GM19025 (cell line): ENCODE measurements around the gene GPR146.

Source experiments
- ATAC-seq: cut with Tn5 transposase; IDR thresholded peaks from one replicate; pipeline ENCODE4 v1.9.1; 2021; ENCODE audit warnings: mild to moderate bottlenecking, low read depth, moderate library complexity; ENCODE audit not compliant: unreplicated experiment

Gene GPR146

DNA sequence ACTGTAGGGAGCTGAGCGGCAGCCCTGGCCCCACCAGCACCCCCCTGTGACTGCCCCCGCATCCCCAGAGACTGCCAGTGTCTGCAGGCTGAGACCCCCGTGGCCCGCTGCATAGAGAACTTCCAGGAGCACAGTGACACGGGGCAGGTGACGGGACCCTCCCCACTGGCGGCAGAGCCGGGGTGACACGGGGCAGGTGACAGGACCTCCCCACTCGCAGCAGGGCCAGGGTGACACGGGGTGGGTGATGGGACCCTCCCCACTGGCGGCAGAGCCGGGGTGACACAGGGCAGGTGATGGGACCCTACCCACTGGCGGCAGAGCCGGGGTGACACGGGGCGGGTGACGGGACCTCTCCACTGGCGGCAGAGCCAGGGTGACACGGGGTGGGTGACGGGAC lies 45.9 kb downstream of the GPR146 start:
- no peak for ATAC-seq

DNA sequence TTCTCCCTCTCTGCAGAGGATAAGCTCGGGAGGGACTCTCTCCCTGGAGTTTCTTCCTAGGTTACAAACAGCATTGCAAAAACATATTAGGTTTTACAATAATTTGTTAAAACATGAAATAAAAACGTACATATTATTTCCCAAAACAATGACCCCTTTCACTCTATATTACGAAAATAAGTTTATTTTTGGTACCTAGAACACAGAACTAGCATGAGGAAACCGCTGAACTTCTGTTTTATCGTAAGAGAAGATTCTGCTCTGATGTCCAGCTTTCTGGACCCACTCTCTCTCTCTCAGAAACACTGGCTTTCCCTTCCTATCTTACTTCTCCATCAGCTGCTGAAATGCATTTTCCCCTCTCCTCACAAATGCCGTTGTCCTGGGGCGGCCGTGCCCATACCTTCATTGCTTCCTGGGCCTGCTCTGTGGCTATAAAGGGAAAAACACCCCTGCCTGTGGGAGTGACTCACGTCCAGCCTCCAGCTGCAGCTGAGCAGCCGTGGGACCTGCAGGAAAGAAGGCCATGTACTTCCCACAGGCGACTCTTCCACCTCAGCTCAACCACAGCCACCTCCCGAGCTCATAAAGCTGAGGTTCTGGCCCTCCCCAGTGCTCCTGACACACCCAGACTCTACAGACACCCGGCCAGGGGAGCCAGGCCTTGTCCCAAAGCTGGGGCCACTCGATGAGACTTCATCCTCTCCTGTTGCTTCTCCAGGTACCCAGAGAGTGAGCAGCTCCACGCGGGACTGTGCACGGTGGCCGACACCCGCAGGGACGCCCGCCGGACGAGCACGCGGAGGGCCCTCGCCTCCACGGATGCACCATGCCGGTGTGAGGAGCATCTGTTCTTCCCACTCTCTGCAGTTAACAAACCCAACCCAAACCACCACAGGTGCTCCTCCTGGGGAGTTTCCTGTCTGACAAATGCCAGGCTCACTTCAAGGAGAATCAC lies 46.6 kb downstream of the GPR146 start:
- ATAC-seq = no peak

DNA sequence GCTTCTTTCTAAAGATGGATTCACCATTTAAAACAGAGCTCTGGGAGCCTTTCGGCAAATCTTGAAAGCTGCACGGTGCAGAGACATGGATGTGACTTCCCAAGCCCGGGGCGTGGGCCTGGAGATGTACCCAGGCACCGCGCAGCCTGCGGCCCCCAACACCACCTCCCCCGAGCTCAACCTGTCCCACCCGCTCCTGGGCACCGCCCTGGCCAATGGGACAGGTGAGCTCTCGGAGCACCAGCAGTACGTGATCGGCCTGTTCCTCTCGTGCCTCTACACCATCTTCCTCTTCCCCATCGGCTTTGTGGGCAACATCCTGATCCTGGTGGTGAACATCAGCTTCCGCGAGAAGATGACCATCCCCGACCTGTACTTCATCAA lies 47.3 kb downstream of the GPR146 start:
- ATAC-seq = no peak

DNA sequence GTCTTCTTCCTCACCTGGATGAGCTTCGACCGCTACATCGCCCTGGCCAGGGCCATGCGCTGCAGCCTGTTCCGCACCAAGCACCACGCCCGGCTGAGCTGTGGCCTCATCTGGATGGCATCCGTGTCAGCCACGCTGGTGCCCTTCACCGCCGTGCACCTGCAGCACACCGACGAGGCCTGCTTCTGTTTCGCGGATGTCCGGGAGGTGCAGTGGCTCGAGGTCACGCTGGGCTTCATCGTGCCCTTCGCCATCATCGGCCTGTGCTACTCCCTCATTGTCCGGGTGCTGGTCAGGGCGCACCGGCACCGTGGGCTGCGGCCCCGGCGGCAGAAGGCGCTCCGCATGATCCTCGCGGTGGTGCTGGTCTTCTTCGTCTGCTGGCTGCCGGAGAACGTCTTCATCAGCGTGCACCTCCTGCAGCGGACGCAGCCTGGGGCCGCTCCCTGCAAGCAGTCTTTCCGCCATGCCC lies 47.9 kb downstream of the GPR146 start:
- ATAC-seq = no peak

DNA sequence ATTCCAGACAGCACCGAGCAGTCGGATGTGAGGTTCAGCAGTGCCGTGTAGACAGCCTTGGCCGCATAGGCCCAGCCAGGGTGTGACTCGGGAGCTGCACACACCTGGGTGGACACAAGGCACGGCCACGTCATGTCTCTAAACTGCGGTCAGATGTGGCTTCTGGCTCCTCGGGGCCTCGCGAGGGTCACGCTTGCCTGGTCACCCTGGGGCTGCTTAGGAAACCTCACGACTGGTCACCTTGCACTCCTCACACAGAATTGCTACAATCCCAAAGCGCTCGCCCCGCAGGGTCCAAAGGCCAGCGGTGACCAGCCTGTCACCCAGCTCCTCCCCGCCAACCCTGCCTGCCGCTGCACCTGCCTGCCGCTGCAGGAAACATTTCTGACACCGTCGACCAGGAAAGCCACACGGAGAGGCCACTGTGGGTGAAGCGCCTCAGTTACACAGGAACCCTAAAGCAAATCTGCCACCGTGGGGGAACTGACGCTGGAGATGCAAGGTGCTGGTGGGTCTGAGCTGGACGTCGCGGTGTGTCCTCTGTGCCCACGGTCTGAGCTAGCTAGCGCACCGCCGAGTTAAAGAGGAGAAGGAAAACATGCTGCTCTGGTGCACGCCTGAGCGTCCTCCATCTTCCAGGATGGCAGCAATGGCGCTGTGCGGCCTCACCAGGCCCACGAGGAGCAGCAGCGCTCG lies 48.6 kb downstream of the GPR146 start:
- no peak for ATAC-seq

DNA sequence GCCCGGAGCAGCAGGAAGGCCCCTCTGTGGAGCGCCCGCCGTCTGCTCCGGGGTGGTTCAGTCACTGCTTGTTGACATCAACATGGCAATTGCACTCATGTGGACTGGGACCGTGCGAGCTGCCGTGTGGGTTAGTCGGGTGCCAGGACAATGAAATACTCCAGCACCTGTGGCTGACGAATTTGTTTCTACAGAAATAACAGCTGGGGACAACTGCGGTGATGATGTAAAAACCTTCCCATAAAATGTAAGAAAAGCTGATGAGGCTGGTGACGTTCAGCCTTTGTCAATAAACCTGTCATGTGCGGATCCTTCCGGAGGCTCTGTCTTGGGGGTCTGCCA lies 49.1 kb downstream of the GPR146 start:
- ATAC-seq = no peak

DNA sequence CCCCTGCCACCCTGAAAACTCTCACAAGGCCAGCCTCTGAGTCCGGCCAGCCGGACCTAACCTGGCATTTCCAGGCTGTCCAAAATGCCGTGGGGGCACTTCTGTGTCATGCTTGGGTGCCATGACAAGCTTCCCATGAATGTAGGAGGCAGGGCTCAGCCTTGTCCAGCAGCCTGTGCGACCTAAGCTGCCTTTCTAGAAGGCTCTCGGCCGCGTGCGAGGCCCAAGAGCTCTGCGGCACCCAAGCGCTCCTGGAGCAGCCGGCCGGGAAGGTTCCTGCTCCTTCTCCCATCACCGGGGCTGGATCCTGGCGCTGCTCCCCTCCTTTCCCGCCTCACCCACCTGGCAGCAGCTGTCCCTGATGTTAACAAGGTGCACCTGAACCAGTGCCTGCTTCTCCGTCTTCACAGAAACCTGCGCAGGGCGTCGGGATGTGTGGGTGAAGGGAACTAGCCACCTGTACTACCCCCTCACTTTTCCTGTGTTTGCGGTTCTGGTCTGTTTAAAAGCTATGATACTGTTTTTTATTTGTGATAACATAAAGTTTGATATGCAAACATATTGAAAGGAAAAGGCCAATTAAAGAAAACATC lies 49.7 kb downstream of the GPR146 start:
- ATAC-seq = no peak

DNA sequence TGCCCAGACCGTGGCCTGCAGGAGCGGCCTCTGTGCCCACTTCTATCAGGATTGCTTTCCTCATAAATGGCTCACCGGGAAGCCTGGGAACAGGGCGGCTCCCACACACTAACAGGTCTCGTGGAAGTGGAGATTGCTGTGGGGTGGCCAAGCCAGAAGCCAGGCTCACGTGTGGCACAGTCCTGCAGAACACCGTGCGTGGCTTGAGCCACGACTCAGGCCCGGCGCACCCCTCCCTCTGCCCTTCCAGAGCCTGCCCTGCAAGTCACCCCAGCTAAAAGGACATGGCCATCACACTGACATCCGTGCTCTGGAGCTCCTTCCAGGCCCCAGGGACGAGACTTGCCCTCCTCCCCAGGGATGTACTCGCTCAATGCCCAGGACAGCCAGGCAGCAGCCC lies 50.5 kb downstream of the GPR146 start:
- ATAC-seq = no peak

DNA sequence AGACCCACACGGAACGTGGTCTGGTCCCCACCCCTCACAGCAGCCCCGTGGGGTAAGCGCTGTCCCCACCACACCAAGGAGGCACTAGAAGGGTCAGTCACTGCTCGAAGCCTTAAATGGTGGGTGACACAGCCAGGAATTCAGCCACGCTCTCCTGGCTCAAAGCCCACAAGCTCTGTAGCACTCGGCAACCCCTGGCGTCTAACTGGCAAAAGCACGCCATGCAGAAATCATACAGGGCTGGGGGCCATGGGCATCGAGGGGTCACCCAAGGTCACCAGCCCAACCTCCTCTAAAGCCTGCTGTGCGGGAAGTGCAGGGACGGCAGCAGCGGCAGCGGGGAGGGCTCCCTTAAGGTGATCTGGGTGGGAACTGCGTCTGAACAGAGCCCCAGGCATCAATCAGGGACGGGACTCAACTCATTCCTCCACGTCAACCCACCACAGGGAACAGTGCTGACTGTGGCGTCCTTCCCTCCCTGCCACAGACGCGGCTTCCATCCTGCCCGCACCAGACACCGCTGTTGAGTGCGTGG lies 51.3 kb downstream of the GPR146 start:
- no peak for ATAC-seq

DNA sequence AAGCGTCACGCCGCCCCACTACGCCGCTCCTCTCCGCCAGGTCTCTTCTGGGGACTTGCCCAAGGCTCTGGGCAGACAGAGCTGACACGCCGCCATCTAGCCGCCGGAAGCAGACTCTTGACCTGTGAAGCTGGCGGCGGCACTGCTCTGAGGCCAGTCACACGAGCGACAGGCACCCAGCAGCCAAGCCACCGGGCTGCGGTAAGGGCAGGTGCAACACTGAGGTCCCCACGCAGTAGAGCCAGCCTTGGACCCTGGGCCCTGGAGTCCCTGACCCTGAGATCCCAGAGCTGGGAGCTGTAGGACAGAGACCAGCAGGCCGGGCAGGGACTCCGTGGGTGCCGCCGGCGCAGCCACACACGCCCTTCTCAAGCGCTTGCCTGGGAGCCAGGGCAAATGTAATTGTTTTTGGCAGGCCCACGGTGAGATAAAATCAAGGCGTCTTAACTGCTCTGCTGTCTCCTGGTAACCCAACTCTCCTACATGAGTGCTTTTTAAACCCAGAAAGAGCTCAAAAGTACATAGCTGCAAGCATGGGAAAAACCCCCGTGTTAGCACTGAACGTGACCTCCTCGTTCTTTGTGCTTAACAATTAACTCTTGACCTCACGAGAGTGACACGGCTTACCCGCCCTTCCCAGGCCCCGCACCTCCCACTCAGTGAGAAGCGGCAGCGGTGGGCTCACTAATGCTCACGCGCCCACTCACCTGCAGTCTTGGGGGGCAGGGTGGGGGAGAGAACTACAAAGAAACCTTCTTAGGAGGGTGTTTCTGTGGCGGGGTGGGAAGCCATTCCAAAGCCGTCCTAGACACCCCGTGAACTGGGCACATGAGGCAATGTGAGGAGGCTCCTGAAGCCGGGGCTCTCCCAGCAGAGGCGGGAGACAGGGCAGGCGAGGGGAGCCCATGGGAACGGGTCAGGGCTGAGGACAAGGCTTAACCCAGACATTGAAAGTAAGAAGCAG lies 52.1 kb downstream of the GPR146 start:
- no peak for ATAC-seq

DNA sequence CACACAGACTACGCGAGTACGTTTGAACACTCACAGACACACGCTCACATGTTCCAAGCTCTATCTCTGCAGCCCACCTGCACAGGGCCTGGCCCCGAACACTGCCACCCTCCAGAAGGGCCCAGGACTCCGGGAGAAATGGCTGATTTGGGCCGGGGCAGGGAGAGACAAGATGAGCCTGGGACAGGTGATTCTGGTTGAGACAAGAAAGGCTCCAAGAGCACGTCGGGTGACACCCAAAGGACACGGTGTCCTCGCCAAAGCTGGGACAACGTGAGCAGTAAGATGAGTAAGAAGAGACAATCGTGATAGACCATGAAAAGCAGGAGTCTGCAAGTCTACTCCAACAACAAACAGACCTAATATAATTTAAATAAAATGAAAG lies 52.8 kb downstream of the GPR146 start:
- no peak for ATAC-seq

DNA sequence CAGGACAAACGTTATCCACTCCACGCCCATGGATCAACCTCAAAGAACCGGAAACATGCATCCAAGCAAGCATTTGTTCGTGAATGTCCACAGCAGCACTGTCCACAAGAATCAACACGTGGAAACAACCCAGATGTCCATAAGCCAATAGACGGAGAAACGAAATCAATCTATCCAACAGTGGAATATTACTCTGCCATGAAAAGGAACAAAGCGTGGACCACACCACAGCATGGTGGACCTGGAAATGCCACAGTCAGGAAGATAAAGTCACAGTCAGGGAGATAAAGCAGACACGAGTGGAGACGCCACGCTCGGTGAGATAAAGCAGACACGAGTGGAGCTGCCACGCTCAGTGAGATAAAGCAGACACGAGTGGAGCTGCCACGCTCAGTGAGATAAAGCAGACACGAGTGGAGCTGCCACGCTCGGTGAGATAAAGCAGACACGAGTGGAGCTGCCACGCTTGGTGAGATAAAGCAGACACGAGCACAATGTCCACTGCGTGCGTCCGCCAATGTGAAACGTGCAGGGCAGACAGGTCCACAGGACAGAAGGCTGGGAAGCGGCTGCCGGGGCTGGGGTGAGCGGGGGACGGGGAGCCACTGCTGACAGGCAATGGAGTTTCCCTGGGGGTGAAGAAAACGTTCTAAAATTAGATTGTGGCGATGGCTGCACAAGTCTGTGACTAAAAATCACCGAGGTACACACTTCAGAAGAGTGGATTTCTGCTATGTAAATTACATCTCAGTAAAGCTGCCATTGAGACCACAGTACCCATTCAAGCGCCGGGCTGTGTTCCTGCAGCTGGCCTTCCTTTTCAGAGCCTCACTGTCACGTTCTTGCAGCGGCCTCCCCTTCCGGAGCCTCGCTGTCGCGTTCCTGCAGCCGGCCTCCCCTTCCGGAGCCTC lies 54.2 kb downstream of the GPR146 start:
- no peak for ATAC-seq

DNA sequence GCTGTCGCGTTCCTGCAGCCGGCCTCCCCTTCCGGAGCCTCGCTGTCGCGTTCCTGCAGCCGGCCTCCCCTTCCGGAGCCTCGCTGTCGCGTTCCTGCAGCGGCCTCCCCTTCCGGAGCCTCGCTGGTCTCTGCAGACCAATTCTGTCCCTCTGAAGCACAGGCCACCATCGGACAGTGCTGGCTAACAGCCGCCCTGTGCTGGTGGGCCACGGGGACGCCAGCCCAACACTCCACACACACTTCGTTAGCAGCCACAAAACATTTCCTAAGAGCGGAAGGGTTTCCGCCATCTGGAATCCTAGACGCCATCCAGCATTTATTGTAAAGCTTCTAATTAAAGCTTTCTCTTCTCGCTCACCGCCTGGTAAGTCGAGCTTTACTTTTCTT lies 54.8 kb downstream of the GPR146 start:
- ATAC-seq = no peak

DNA sequence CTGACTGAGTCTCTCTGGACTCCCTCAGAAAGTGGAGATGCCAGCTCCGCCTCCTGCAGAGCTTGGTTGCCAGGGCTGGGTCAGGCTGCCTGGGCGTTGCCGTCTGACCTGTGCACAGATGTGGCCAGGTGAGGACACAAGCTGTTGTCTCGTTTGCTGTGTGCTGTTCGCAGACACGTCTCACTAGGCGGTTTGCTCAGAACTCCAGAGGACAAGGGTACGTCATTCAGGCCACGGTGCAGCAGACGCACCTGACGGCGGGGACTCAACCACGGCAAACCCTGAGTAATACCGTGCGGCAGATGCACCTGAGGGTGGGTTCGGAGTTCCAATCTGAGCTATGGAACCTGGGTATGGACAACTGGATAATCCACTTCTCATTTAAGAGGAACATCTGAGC lies 55.3 kb downstream of the GPR146 start:
- ATAC-seq = no peak

DNA sequence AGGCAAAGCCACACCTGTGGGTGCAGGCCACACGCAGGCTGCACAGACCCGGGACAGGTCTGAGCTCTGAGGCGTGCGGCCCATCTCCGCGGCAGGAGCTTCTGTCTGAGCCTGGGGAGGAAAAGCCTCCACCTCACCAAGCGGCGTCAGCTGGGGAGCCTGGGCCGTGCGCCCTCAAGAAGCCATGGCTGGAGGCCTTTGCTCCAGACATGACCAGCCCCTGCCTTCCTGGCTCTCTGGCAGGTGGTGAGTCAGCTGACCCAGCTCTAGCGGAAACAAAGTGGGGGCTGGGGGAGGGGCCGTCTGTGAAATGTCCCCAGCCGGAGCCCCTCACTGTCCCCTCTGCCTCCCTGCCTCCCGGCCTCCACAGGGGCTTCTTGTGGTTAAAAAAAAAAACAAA lies 56.0 kb downstream of the GPR146 start:
- no peak for ATAC-seq

DNA sequence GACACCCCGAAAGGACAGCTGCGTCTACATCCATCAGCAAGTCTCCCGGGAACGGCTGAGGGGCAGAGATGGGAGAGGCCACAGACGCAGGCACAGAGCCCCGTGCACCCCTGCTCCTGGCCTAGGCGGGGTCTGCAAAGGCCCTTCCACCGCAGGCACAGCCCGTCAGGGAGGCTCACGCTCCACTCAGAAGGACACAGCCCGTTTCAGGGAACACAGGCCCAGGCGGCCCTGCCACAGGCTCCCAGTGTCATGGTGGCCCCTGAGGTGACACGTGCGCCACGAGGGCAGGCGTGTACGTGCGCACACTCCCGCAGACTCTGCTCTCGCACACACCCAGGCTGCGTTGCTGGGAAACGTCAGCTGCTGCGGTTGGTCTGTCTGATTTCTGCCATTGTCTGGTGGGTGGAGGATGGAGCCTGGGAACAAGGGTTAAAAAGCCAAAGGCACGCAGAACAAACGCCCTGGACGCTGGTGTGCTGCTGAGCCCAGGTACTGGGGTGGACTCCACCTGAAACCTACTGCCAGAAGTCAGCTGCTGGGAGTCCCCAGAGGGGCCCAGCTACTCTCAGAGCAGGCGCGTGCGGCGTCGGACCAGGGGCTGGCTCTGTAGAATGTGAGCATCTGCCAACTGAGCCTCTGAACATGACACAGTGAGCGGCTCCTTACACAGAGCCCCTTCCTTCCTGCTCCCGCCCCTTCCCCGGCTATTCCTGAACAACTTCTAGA lies 56.7 kb downstream of the GPR146 start:
- ATAC-seq = no peak

DNA sequence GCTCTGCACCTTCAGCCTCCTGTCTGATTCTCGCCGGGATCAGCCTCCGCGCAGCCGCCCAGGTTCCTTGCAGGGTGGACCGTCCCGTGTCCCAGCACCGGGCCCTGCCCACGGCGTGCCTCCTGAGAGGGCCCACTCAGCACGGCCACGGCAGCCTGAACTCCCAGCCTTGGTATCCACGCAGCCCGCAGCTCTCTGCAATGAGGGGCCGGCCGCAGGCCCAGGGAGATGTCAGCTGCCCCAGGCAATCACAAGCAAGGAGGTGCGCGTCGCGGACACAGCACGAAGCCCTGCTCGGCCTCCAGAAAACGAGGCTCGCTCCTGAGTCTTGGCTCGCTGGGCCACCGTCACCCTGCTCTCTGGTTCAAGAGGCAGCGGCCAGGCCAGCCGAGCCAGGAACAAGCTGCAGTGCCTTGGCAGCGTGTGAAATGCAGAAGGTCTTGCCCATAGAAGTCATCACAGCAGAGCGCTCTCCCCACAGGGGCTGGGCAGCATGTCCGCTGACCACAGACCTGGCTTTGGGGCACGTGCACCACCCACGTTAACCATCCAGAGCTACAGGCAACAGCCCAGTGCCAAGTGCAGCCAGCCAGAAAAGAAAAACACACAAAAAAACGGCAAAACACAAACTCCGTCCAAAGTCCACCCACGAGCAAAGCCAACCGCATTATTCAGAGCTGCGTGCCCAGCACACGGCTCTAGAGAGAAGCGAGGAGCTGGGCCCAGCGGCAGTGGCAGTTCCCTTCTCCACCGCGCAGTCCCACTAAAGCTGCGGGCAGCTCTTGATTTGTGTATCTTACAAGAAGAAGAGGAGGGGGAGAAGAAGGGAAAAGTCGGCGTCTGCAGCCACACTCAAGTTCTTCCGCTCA lies 57.5 kb downstream of the GPR146 start:
- ATAC-seq = no peak
